Psoas muscle (tissue), 8 donors: ENCODE measurements around the gene EPPIN. TPM values are rescaled to one million over a fixed set of nuclear protein-coding genes. Genes with fewer than 3 reads are reported as not detected.
"Not testable (repeated sequence)": the region's sequence is repeated elsewhere in the genome, so short reads cannot be mapped to it uniquely, and the experiment has no call there.

Source experiments
- ATAC-seq, 4 donors: fragments of 200-7000 bp; cut with Tn5 transposase; one replicate each; pipeline ENCODE4 v1.9.1; 2020; ENCODE audit warnings: moderate library complexity in 3 of 4, mild to moderate bottlenecking in 2 of 4
- DNase-seq, 2 donors: peaks; one replicate each; pipeline ENCODE4 v3.0.0-alpha.2; 2020
- H3K27ac ChIP-seq: fragments of 200-600 bp; one replicate; pipeline ENCODE4 v1.8.0; 2022
- H3K27me3 ChIP-seq, 3 donors: fragments of 200-600 bp in 1 of 3; one replicate each; pipeline versions ENCODE4 v1.6.1 to v1.8.0; 2013 to 2022; ENCODE audit warnings: low read length in 2 of 3, mild to moderate bottlenecking in 2 of 3, moderate library complexity in 1 of 3; ENCODE audit not compliant: insufficient read depth in 3 of 3
- H3K36me3 ChIP-seq, 2 donors: fragments of 200-600 bp in 1 of 2; one replicate each; pipeline versions ENCODE4 v1.6.1 to v1.8.0; 2013 to 2022; ENCODE audit warnings: low read depth in 1 of 2, mild to moderate bottlenecking in 1 of 2, moderate library complexity in 1 of 2; ENCODE audit not compliant: insufficient read depth in 1 of 2
- H3K4me1 ChIP-seq: fragments of 200-600 bp; one replicate; pipeline ENCODE4 v1.8.0; 2022
- H3K4me3 ChIP-seq: fragments of 200-600 bp; one replicate; pipeline ENCODE4 v1.8.0; 2022; ENCODE audit warnings: mild to moderate bottlenecking
- H3K9me3 ChIP-seq: fragments of 200-600 bp; one replicate; pipeline ENCODE4 v1.8.0; 2022
- WGBS, 3 donors: extraction: QIAGEN DNeasy Blood & Tissue Kit; methylation state at CpG; one replicate each; pipeline versions ENCODE4 v1.1.6 to v1.1.7; 2013; 5-methylcytosine and 5-hydroxymethylcytosine counted together
- intact Hi-C, 2 donors: fragments of 100-400 bp; cut with DNase I; formaldehyde crosslinking; loops; one replicate each; pipeline versions ENCODE4 v1.11.0 to v1.14.2; 2022
- polyA plus RNA-seq, 3 donors: library from polyadenylated mRNA; stranded (reverse); fragments of 200-250 nt; gene quantifications; one replicate each; pipeline ENCODE4 v1.2.3, GENCODE V29; 2013
- total RNA-seq, 4 donors: library from RNA; stranded (reverse); fragmentation: NEBNext Ultra II Directional in 2 of 4; extraction: Animal tissue kit (Norgen Biotek cat#: 25700) in 2 of 4; gene quantifications; one replicate each; pipeline versions ENCODE4 v1.2.1 to v1.2.4, GENCODE V29; 2021 to 2023
- TF ChIP-seq, protein P1 (sequence below): fragments of 200-600 bp; IDR thresholded peaks from one replicate; pipeline ENCODE4 v1.8.0; 2022; ENCODE audit warnings: antibody characterized with exemption
- donor health status: healthy with polysubstance abuse.
- donor health status: DM: no; HTN: no; CAD: no; lungs with moderate emphysema.
- donor health status: Bipolar disorder and iron deficiency.
- donor health status: healthy.
- donor health status: DM: yes; HTN: yes; CAD: no.
- donor health status: DM: no; HTN: no; CAD: no.
- donor health status: DM: no; HTN: no; CAD: no.
- donor health status: DM: yes; HTN: yes; CAD: no.

The EPPIN gene
- total and polyA plus RNA-seq, 7 donors = not detected

- no peaks in the 10 kb centered on the region for H3K4me1 ChIP-seq
- H3K27ac ChIP-seq = no peak overlapping the region
- no peaks in the 10 kb centered on the region for H3K27me3 ChIP-seq
- H3K4me3 ChIP-seq = no peak overlapping the region
- H3K36me3 ChIP-seq = no peaks in the 10 kb centered on the region
- TF ChIP-seq, protein P1, sequence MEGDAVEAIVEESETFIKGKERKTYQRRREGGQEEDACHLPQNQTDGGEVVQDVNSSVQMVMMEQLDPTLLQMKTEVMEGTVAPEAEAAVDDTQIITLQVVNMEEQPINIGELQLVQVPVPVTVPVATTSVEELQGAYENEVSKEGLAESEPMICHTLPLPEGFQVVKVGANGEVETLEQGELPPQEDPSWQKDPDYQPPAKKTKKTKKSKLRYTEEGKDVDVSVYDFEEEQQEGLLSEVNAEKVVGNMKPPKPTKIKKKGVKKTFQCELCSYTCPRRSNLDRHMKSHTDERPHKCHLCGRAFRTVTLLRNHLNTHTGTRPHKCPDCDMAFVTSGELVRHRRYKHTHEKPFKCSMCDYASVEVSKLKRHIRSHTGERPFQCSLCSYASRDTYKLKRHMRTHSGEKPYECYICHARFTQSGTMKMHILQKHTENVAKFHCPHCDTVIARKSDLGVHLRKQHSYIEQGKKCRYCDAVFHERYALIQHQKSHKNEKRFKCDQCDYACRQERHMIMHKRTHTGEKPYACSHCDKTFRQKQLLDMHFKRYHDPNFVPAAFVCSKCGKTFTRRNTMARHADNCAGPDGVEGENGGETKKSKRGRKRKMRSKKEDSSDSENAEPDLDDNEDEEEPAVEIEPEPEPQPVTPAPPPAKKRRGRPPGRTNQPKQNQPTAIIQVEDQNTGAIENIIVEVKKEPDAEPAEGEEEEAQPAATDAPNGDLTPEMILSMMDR = no peak
- intact Hi-C loops = no loop called here
- ATAC-seq (no peak), DNase-seq (no peak)
- no peaks in the 10 kb centered on the region for H3K9me3 ChIP-seq
- 21 to 40% (median 38%) methylated on average over 1 of the region's 1 CpG for WGBS, 3 donors
Measured at GRCh38 chr20:45589725-45590124, 42.5 kb upstream of the EPPIN start.

DNA sequence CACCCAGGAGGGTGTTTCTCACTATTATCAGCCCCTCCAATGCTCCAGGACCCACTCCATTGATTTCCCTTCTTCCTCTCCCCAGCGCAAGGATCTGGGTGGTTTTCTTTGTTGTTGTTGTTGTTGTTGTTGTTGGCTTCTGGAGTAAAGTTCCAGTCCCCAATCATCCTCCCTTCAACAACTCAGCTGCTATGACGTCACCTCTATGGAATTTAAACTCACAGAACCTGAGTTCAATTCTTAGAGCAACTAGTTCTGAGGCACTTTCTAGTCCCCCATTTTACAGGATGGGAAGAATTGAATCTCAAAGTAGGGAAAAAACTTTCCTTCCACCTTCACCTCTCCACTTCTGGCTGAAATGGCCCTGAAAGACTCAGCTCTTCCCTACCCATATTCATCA, 41.6 kb upstream of the EPPIN start:
- no peaks in the 10 kb centered on the region for H3K27me3 ChIP-seq
- DNase-seq (no peak), ATAC-seq (no peak)
- WGBS, 3 donors = 67 to 74% (median 71%) methylated on average over 2 of the region's 2 CpGs
- intact Hi-C loops = no loop called here
- no peaks in the 10 kb centered on the region for H3K4me1 ChIP-seq
- H3K9me3 ChIP-seq = no peaks in the 10 kb centered on the region
- no peaks in the 10 kb centered on the region for H3K36me3 ChIP-seq
- TF ChIP-seq, protein P1 = no peak
- no peak overlapping the region for H3K4me3 ChIP-seq
- H3K27ac ChIP-seq = no peak overlapping the region

GRCh38 chr20:45585986-45586385, 38.8 kb upstream of the EPPIN start:
- H3K9me3 ChIP-seq, ATAC-seq, H3K27ac ChIP-seq, DNase-seq, intact Hi-C loops, H3K36me3 ChIP-seq, H3K4me1 ChIP-seq, H3K27me3 ChIP-seq, H3K4me3 ChIP-seq: not testable (repeated sequence)
- 78 to 85% (median 82%) methylated on average over 5 of the region's 5 CpGs for WGBS, 3 donors

GRCh38 chr20:45584294-45584693, 37.1 kb upstream of the EPPIN start:
- H3K4me1 ChIP-seq, ATAC-seq, H3K27ac ChIP-seq, DNase-seq, H3K27me3 ChIP-seq, H3K4me3 ChIP-seq, intact Hi-C loops, H3K36me3 ChIP-seq, H3K9me3 ChIP-seq: not testable (repeated sequence)
- 72 to 82% (median 73%) methylated on average over 5 of the region's 5 CpGs for WGBS, 3 donors

- no peaks in the 10 kb centered on the region for H3K27me3 ChIP-seq
- no peak overlapping the region for H3K27ac ChIP-seq
- no peak for ATAC-seq
- intact Hi-C loops = no loop called here
- H3K36me3 ChIP-seq = no peaks in the 10 kb centered on the region
- 34 to 51% (median 38%) methylated on average over 3 of the region's 3 CpGs for WGBS, 3 donors
- TF ChIP-seq, protein P1 = no peak
- no peaks in the 10 kb centered on the region for H3K9me3 ChIP-seq
- no peak for DNase-seq
- H3K4me3 ChIP-seq = no peak overlapping the region
- no peaks in the 10 kb centered on the region for H3K4me1 ChIP-seq
Measured at GRCh38 chr20:45583502-45583901, 36.3 kb upstream of the EPPIN start.

- intact Hi-C loops = no loop called here
- H3K27me3 ChIP-seq = no peaks in the 10 kb centered on the region
- TF ChIP-seq, protein P1 = no peak
- no peak overlapping the region for H3K27ac ChIP-seq
- H3K4me1 ChIP-seq = no peaks in the 10 kb centered on the region
- H3K9me3 ChIP-seq = no peaks in the 10 kb centered on the region
- ATAC-seq (no peak), DNase-seq (no peak)
- no peak overlapping the region for H3K4me3 ChIP-seq
- H3K36me3 ChIP-seq = no peaks in the 10 kb centered on the region
Measured at GRCh38 chr20:45581702-45582101, 34.5 kb upstream of the EPPIN start.
